GM10248 (cell line): ENCODE measurements around the gene KIR2DL1.
A peak's percentile ranks its signal among the peaks of the same experiment; 100 is the strongest.

Experiments used
- CTCF ChIA-PET: fragments of 300-600 bp; sonication (Branson Sonifier 250); formaldehyde crosslinking; extraction: SDS; loops from one replicate; lab custom pipeline; 2021; ENCODE audit warnings: antibody characterized with exemption; lab: Yijun Ruan, JAX
- POLR2A ChIA-PET: fragments of 350-650 bp; sonication (Branson Sonifier 250); formaldehyde crosslinking; extraction: SDS; loops from one replicate; lab custom pipeline; 2020; ENCODE audit warnings: antibody characterized with exemption; lab: Yijun Ruan, JAX
- DNase-seq: peaks from one replicate; pipeline ENCODE4 v3.0.0; 2012; ENCODE audit errors: extremely low spot score
- TF ChIP-seq, protein P1 (sequence below): IDR thresholded peaks from 2 replicates; pipeline ENCODE4 v1.5.1; 2012; ENCODE audit warnings: mild to moderate bottlenecking, low read depth; ENCODE audit errors: extremely low read depth, missing control alignments, control extremely low read depth

The KIR2DL1 gene

DNA sequence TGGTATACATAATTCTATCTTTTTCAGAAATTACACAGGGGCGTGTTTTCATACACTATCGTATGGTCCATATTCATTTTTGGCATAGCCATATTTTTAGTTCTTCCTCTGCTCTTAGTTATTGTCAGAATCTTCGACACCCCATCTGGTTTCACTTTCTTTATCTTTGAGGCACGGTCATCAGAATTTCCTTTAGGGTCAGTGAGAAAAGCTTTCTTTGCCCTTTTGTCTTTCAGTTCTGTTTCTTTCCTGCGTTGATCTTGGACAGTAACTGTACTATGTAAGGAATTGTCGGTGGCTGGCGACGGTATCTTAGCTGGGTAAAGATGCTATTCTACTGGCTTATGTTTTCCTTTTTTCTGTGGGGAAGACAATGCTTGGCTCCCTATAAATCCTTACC is 23.2 kb downstream of the KIR2DL1 start:
- ChIA-PET CTCF (no interaction called here), POLR2A (no interaction called here)
- DNase-seq: peak; percentile 50
- TF ChIP-seq, protein P1, sequence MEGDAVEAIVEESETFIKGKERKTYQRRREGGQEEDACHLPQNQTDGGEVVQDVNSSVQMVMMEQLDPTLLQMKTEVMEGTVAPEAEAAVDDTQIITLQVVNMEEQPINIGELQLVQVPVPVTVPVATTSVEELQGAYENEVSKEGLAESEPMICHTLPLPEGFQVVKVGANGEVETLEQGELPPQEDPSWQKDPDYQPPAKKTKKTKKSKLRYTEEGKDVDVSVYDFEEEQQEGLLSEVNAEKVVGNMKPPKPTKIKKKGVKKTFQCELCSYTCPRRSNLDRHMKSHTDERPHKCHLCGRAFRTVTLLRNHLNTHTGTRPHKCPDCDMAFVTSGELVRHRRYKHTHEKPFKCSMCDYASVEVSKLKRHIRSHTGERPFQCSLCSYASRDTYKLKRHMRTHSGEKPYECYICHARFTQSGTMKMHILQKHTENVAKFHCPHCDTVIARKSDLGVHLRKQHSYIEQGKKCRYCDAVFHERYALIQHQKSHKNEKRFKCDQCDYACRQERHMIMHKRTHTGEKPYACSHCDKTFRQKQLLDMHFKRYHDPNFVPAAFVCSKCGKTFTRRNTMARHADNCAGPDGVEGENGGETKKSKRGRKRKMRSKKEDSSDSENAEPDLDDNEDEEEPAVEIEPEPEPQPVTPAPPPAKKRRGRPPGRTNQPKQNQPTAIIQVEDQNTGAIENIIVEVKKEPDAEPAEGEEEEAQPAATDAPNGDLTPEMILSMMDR: no peak

DNA sequence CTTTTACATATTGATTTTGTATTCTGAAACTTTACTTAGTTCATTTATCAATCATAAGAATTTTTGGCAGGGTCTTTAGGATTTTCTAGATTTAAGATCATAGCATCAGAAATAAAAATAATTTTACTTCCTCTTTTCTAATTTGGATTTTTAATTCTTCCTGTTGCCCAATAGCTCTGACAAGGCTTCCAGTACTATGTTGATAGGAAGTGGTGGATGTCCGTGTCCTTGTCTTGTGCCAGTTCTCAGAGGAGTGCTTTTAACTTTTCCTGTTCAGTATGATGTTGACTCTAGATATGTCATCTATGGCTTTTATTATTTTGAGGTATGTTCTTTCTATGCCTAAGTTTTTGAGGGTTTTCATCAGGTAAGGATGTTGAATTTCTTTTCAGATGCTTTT is 26.2 kb downstream of the KIR2DL1 start:
- POLR2A ChIA-PET: no interaction called here
- no peak for DNase-seq
- CTCF ChIA-PET: no interaction called here
- TF ChIP-seq, protein P1: no peak

DNA sequence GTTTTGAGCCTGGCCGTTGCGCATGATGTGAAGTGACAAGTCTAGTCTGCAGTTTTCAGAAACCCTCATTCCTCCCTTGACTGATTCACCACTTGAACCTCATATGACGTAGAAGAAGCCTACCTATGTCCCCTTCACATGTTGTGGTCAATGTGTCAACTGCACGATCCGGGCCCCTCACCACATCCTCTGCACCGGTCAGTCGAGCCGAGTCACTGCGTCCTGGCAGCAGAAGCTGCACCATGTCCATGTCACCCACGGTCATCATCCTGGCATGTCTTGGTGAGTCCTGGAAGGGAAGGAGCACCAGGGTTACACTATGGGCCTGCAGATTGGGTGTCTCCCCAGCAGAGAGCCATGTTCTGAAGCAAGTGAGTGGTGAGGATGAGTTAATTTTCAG is 33.8 kb downstream of the KIR2DL1 start, which contains the start of gene KIR2DL4:
Gene KIR2DL4, plus strand, starts transcription at position 201 of the 400 bp plus-strand sequence. Its CDS starts 42 bp downstream, at position 243.
- ChIA-PET POLR2A (no interaction called here), CTCF (no interaction called here)
- TF ChIP-seq, protein P1: no peak
- no peak for DNase-seq

DNA sequence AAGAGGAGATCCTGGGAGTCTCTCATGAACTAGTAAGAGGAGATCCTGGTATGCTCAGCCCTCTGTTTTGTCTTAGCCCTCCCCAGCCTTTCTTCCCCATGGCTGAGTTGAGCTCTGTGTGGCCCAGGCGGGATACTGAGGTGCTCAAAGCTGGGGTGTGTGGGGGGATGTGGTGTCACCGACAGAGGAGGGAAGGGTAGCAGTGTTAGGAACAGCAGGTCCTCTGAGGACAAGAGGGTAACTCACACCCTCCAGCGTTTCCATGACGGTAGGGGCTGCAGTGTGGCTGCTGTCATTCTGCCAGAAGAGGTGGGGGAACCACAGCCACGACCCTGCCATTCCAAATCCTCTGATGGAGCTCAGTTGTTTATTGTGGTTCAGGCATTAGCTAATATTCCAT is 34.5 kb downstream of the KIR2DL1 start:
- DNase-seq: no peak
- CTCF ChIA-PET: no interaction called here
- POLR2A ChIA-PET: no interaction called here
- TF ChIP-seq, protein P1: no peak

DNA sequence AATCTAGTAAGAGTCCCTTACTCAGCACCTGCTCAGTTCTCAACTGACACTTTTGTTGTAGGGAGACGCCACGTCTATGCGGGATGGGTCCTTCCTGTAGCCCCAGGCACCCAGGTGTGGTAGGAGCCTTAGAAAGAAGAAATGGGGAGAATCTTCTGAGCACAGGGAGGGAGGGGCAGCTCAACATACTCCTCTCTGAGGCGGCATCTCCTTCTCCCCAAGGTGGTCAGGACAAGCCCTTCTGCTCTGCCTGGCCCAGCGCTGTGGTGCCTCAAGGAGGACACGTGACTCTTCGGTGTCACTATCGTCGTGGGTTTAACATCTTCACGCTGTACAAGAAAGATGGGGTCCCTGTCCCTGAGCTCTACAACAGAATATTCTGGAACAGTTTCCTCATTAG is 35.0 kb downstream of the KIR2DL1 start:
- ChIA-PET CTCF (no interaction called here), POLR2A (no interaction called here)
- TF ChIP-seq, protein P1: no peak
- DNase-seq: no peak

DNA sequence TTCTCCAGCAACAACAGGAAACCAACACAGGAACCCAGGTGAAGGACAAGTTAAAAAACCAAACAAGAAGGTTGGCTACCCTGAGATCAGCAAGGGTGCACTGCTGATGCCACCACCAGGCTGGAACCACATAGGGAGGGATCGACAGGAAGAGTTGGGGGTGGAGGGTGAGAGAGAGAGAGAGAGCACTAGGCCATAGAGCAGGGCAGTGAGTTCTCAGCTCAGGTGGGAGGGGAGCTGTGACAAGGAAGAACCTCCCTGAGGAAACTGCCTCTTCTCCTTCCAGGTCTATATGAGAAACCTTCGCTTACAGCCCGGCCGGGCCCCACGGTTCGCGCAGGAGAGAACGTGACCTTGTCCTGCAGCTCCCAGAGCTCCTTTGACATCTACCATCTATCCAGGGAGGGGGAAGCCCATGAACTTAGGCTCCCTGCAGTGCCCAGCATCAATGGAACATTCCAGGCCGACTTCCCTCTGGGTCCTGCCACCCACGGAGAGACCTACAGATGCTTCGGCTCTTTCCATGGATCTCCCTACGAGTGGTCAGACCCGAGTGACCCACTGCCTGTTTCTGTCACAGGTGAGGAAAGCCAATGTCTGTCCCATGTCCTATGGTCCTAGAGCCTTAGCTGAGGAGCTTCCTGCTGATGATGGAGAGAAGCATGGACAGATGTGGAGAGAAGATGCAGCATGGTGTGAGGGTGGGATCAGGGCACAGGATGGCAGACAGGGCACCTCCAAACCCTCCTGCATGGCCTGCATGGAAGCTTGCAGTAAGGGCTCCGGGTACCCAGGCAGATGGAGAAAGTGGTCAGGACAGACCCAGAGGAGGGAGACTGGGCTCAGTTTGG is 36.3 kb downstream of the KIR2DL1 start:
- ChIA-PET POLR2A (interaction anchor here (0.6 kb wide), 1 partner anchor 378 kb away, joined by 3 read pairs; no protein-coding TSS in a partner anchor), CTCF (no interaction called here)
- TF ChIP-seq, protein P1: no peak
- no peak for DNase-seq
